H9 (cell line): ENCODE data around the gene ASIC3. TPM values are rescaled to one million over a fixed set of nuclear protein-coding genes. Genes with fewer than 3 reads are reported as not detected.

Source experiments
- DNase-seq: peaks from one replicate; pipeline ENCODE4 v3.0.0-alpha.2; 2017
- H2AFZ ChIP-seq: one replicate; pipeline ENCODE4 v1.6.1; 2013; ENCODE audit warnings: mild to moderate bottlenecking, low read length, control low read depth, moderate library complexity
- H2AK5ac ChIP-seq: 2 replicates; pipeline ENCODE4 v1.6.1; 2013; ENCODE audit warnings: low read length, control low read depth, mixed read lengths; ENCODE audit not compliant: insufficient read length
- H2BK120ac ChIP-seq: one replicate; pipeline ENCODE4 v1.6.1; 2013; ENCODE audit warnings: low read depth, mild to moderate bottlenecking, low read length, control low read depth, inconsistent platforms; ENCODE audit not compliant: poor library complexity, severe bottlenecking
- H2BK12ac ChIP-seq: 2 replicates; pipeline ENCODE4 v1.6.1; 2013; ENCODE audit warnings: low read length, control low read depth, mixed read lengths, low read depth; ENCODE audit not compliant: insufficient read length
- H2BK15ac ChIP-seq: 2 replicates; pipeline ENCODE4 v1.6.1; 2013; ENCODE audit warnings: low read depth, low read length, control low read depth
- H2BK20ac ChIP-seq: one replicate; pipeline ENCODE4 v1.6.1; 2013; ENCODE audit warnings: low read depth, mild to moderate bottlenecking, low read length, control low read depth, inconsistent platforms; ENCODE audit not compliant: poor library complexity, severe bottlenecking
- H2BK5ac ChIP-seq: 2 replicates; pipeline ENCODE4 v1.6.1; 2013; ENCODE audit warnings: low read length, control low read depth, mixed read lengths; ENCODE audit not compliant: insufficient read length
- H3K14ac ChIP-seq: 2 replicates; pipeline ENCODE4 v1.6.1; 2013; ENCODE audit warnings: low read length, control low read depth; ENCODE audit not compliant: insufficient read depth
- H3K18ac ChIP-seq: 2 replicates; pipeline ENCODE4 v1.6.1; 2013; ENCODE audit warnings: low read depth, mild to moderate bottlenecking, mixed read lengths, low read length, control low read depth; ENCODE audit not compliant: insufficient read length
- H3K23ac ChIP-seq: 2 replicates; pipeline ENCODE4 v1.6.1; 2013; ENCODE audit warnings: low read length, control low read depth, mixed read lengths, low read depth; ENCODE audit not compliant: insufficient read length
- H3K23me2 ChIP-seq: 2 replicates; pipeline ENCODE4 v1.6.1; 2013; ENCODE audit warnings: low read depth, mild to moderate bottlenecking, mixed read lengths, low read length, control low read depth; ENCODE audit not compliant: insufficient read length, poor library complexity, severe bottlenecking
- H3K27ac ChIP-seq: 2 replicates; pipeline ENCODE4 v1.5.1; 2013; ENCODE audit warnings: low read length, control low read depth, mixed read lengths, low read depth; ENCODE audit not compliant: insufficient read length
- H3K27me3 ChIP-seq: 2 replicates; pipeline ENCODE4 v1.6.1; 2013; ENCODE audit warnings: low read length, control low read depth, inconsistent platforms; ENCODE audit not compliant: insufficient read depth
- H3K4ac ChIP-seq: 2 replicates; pipeline ENCODE4 v1.6.1; 2013; ENCODE audit warnings: low read depth, mild to moderate bottlenecking, control low read depth, inconsistent platforms, low read length, moderate library complexity
- H3K4me1 ChIP-seq: 2 replicates; pipeline ENCODE4 v1.6.1; 2013; ENCODE audit warnings: low read length, control low read depth, inconsistent platforms; ENCODE audit not compliant: insufficient read depth
- H3K4me2 ChIP-seq: 2 replicates; pipeline ENCODE4 v1.6.1; 2013; ENCODE audit warnings: low read length, control low read depth, mixed read lengths; ENCODE audit not compliant: insufficient read length, insufficient read depth
- H3K56ac ChIP-seq: 2 replicates; pipeline ENCODE4 v1.6.1; 2013; ENCODE audit warnings: low read depth, mild to moderate bottlenecking, mixed read lengths, low read length, control low read depth; ENCODE audit not compliant: insufficient read length
- H3K79me1 ChIP-seq: 2 replicates; pipeline ENCODE4 v1.6.1; 2013; ENCODE audit warnings: low read depth, mild to moderate bottlenecking, moderate library complexity, low read length, control low read depth, inconsistent platforms; ENCODE audit not compliant: insufficient read depth, poor library complexity, severe bottlenecking
- H3K79me2 ChIP-seq: 2 replicates; pipeline ENCODE4 v1.6.1; 2013; ENCODE audit warnings: low read length, control low read depth, inconsistent platforms; ENCODE audit not compliant: insufficient read depth
- H3K9ac ChIP-seq: 2 replicates; pipeline ENCODE4 v1.6.1; 2013; ENCODE audit warnings: low read length, control low read depth, mixed read lengths; ENCODE audit not compliant: insufficient read length; ENCODE audit errors: extremely low read depth
- H3K9me3 ChIP-seq: one replicate; pipeline ENCODE4 v1.6.1; 2013; ENCODE audit warnings: low read depth, low read length, inconsistent platforms; ENCODE audit not compliant: control insufficient read depth
- H3T11ph ChIP-seq: one replicate; pipeline ENCODE4 v1.6.1; 2013; ENCODE audit warnings: mild to moderate bottlenecking, low read length, control low read depth, inconsistent platforms
- H4K20me1 ChIP-seq: one replicate; pipeline ENCODE4 v1.6.1; 2013; ENCODE audit not compliant: control insufficient read depth, insufficient read length, insufficient read depth
- H4K5ac ChIP-seq: 2 replicates; pipeline ENCODE4 v1.6.1; 2013; ENCODE audit warnings: low read depth, mild to moderate bottlenecking, mixed read lengths, low read length, control low read depth; ENCODE audit not compliant: insufficient read length
- H4K8ac ChIP-seq: replicated peaks from 2 replicates; pipeline ENCODE4 v1.6.1; 2013; ENCODE audit warnings: low read length, control low read depth, mixed read lengths, low read depth; ENCODE audit not compliant: insufficient read length
- H4K91ac ChIP-seq: 2 replicates; pipeline ENCODE4 v1.6.1; 2013; ENCODE audit warnings: low read depth, mild to moderate bottlenecking, moderate library complexity, mixed read lengths, low read length, control low read depth; ENCODE audit not compliant: insufficient read length
- H3K27ac Mint-ChIP-seq, 3 experiments: 2 replicates in 2 of 3; 3 replicates in 1 of 3; pipeline ENCODE4 v1.8.0; 2020 to 2021; ENCODE audit warnings: mixed read lengths in 3 of 3, mild to moderate bottlenecking in 1 of 3, moderate library complexity in 1 of 3
- H3K27me3 Mint-ChIP-seq: 2 replicates; pipeline ENCODE4 v1.8.0; 2021; ENCODE audit warnings: low read depth, mild to moderate bottlenecking, moderate library complexity, mixed read lengths
- H3K36me3 Mint-ChIP-seq, 3 experiments: 2 replicates in 2 of 3; 3 replicates in 1 of 3; pipeline ENCODE4 v1.8.0; 2020 to 2021; ENCODE audit warnings: low read depth in 3 of 3, mixed read lengths in 3 of 3; ENCODE audit not compliant: insufficient read depth in 1 of 3
- H3K4me1 Mint-ChIP-seq, 2 experiments: 2 replicates each; pipeline ENCODE4 v1.8.0; 2020; ENCODE audit warnings: mixed read lengths in 2 of 2
- H3K4me3 Mint-ChIP-seq, 2 experiments: 2 replicates in 1 of 2; 3 replicates in 1 of 2; pipeline ENCODE4 v1.8.0; 2020 to 2021; ENCODE audit warnings: mild to moderate bottlenecking in 2 of 2, mixed read lengths in 2 of 2, moderate library complexity in 1 of 2
- H3K9me3 Mint-ChIP-seq, 2 experiments: 2 replicates in 1 of 2; 3 replicates in 1 of 2; pipeline ENCODE4 v1.8.0; 2020; ENCODE audit warnings: mild to moderate bottlenecking in 2 of 2, mixed read lengths in 2 of 2, moderate library complexity in 1 of 2
- WGBS: extraction: QIAGEN DNeasy Blood & Tissue Kit; methylation state at CpG from one replicate; pipeline ENCODE4 v1.1.7; 2013; ENCODE audit warnings: missing lambda C conversion rate, low lambda C conversion rate, mixed read lengths; ENCODE audit not compliant: insufficient read length; ENCODE audit errors: extremely low coverage; 5-methylcytosine and 5-hydroxymethylcytosine counted together
- total RNA-seq: library from RNA; stranded (reverse); gene quantifications from 2 replicates; pipeline ENCODE4 v1.2.1, GENCODE V29; 2021
- TF ChIP-seq, protein P1 (sequence below): fragments of 200-600 bp; sonication (generic); conservative IDR thresholded peaks from 3 replicates; pipeline ENCODE4 v1.8.0; 2021; ENCODE audit warnings: antibody characterized with exemption, mild to moderate bottlenecking

The ASIC3 gene
- total RNA-seq, 1 experiment from 2014 or later = 1.7 TPM

DNA sequence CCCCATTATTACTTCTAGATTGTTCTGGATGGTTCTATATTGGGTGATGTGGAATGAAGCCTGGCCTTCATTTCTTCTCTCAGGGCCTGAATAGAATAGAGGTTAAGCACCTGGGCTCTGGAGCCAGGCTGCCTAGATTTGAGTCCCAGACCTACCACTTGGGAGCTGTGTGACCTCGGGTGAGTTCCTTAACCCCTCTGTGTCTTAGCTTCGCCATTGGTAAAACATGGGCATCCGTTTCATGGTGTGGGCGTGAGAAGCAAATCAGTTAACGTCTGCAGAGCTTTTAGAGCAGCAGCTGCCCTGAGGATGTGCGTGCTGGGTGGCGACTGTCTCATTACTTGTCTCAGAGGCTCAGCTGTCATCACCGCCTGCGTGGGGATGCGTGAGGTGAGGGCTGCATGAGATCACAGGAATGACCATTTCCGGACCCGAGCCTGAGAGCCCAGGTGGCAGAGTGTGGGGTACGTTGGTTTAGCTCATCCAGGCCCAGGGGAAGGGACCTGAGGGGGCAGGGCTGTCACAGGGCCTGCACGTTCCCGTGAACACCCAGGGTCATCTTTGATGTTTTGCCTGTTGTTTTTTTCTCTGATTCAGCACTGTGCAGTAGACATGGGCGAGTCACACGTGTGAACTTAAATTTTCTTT is 47.6 kb downstream of the ASIC3 start:
- no CpG with 5 or more reads among the region's 17 CpGs for WGBS
- no peaks in the 10 kb centered on the region for H3K9me3 Mint-ChIP-seq
- Histone ChIP-seq H2BK20ac (no peak overlapping the region), H3K27me3 (no peaks in the 10 kb centered on the region), H3K4ac (no peak overlapping the region), H2AK5ac (no peak overlapping the region), H3K18ac (no peak overlapping the region), H3K79me1 (peaks cover 7% of the 10 kb centered on the region), H3K56ac (no peak overlapping the region), H3K4me1 (no peaks in the 10 kb centered on the region; the same call in 1 of the 2 replicates), H3K23ac (no peak overlapping the region), H3K79me2 (peaks cover 29% of the 10 kb centered on the region), H3K23me2 (no peaks in the 10 kb centered on the region), H3K9me3 (no peaks in the 10 kb centered on the region), H3K27ac (no peak overlapping the region), H4K20me1 (no peaks in the 10 kb centered on the region), H3K9ac (no peak overlapping the region), H3K14ac (no peak overlapping the region), H2BK120ac (no peak overlapping the region), H4K5ac (no peak overlapping the region), H3K4me2 (no peak overlapping the region), H2BK5ac (no peak overlapping the region), H3T11ph (no peak overlapping the region), H4K8ac (no peak overlapping the region), H2BK12ac (no peak overlapping the region), H2BK15ac (no peak overlapping the region), H4K91ac (no peak overlapping the region), H2AFZ (no peak overlapping the region)
- H3K4me1 Mint-ChIP-seq = peaks cover 16 to 24% of the 10 kb centered on the region in 2 experiments
- H3K27ac Mint-ChIP-seq = peak overlapping the region in 1 of 3 experiments; percentile 53; a peak in 1 of 7 replicates
- TF ChIP-seq, protein P1, sequence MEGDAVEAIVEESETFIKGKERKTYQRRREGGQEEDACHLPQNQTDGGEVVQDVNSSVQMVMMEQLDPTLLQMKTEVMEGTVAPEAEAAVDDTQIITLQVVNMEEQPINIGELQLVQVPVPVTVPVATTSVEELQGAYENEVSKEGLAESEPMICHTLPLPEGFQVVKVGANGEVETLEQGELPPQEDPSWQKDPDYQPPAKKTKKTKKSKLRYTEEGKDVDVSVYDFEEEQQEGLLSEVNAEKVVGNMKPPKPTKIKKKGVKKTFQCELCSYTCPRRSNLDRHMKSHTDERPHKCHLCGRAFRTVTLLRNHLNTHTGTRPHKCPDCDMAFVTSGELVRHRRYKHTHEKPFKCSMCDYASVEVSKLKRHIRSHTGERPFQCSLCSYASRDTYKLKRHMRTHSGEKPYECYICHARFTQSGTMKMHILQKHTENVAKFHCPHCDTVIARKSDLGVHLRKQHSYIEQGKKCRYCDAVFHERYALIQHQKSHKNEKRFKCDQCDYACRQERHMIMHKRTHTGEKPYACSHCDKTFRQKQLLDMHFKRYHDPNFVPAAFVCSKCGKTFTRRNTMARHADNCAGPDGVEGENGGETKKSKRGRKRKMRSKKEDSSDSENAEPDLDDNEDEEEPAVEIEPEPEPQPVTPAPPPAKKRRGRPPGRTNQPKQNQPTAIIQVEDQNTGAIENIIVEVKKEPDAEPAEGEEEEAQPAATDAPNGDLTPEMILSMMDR = no peak
- H3K4me3 Mint-ChIP-seq = no peak overlapping the region
- no peaks in the 10 kb centered on the region for H3K27me3 Mint-ChIP-seq
- no peak for DNase-seq
- H3K36me3 Mint-ChIP-seq = peaks cover 0 to 25% (median 8%) of the 10 kb centered on the region in 3 experiments; a peak in 5 of 7 replicates
